GM12878 (cell line): ENCODE measurements around the gene FUS. TPM values are rescaled to one million over a fixed set of nuclear protein-coding genes. Genes with fewer than 3 reads are reported as not detected.

Source experiments
- ATAC-seq: fragments of 200-7000 bp; cut with Tn5 transposase; 3 replicates; pipeline ENCODE4 v1.9.1; 2020; ENCODE audit warnings: mild to moderate bottlenecking, moderate library complexity
- BruUV-seq: library from RNA; stranded (reverse); fragments of 400-500 nt; replicated peaks from 2 replicates; lab custom pipeline; 2021; lab: Mats Ljungman, UMichigan
- CTCF ChIA-PET: fragments of 300-600 bp; sonication (Branson Sonifier 250); formaldehyde crosslinking; extraction: SDS; loops from one replicate; lab custom pipeline; 2021; ENCODE audit warnings: inconsistent platforms; lab: Yijun Ruan, JAX
- POLR2A ChIA-PET: fragments of 350-600 bp; formaldehyde crosslinking; extraction: SDS; loops from one replicate; lab custom pipeline; 2021; ENCODE audit warnings: inconsistent platforms; lab: Charles Lee
- RAD21 ChIA-PET: fragments of 300-600 bp; sonication (Branson Sonifier 250); formaldehyde crosslinking; loops from one replicate; lab custom pipeline; 2023; ENCODE audit warnings: antibody characterized with exemption; ENCODE audit not compliant: unreplicated experiment; lab: Charles Lee
- SMC1A ChIA-PET: fragments of 300-600 bp; sonication (Branson Sonifier 250); formaldehyde crosslinking; loops from one replicate; lab custom pipeline; 2023; ENCODE audit not compliant: unreplicated experiment, uncharacterized antibody; lab: Charles Lee
- DNase-seq: peaks from one replicate; pipeline ENCODE4 v3.0.0-alpha.2; 2011; ENCODE audit warnings: low read depth, low spot score
- FAIRE-seq: peaks from 3 replicates; lab custom pipeline; 2011; peaks lifted over from hg19 to GRCh38; lab: Jason Lieb, UNC
- H2AFZ ChIP-seq: 2 replicates; pipeline ENCODE4 v1.6.0; 2011; ENCODE audit warnings: low read depth, low read length, control low read depth; ENCODE audit not compliant: control insufficient read depth
- H3K27ac ChIP-seq: 2 replicates; pipeline ENCODE4 v1.5.1; 2011; ENCODE audit warnings: control low read depth; ENCODE audit not compliant: control insufficient read depth, insufficient read depth
- H3K27me3 ChIP-seq, 2 experiments: replicated peaks in 1 of 2; 2 replicates each; pipeline versions ENCODE4 v1.6.0 to v1.6.1; 2011; ENCODE audit warnings: low read length in 1 of 2; ENCODE audit not compliant: control insufficient read depth in 2 of 2, insufficient read depth in 2 of 2
- H3K36me3 ChIP-seq, 2 experiments: 2 replicates each; pipeline ENCODE4 v1.5.1; 2011; ENCODE audit warnings: low read length in 1 of 2; ENCODE audit not compliant: control insufficient read depth in 2 of 2, insufficient read depth in 2 of 2
- H3K4me1 ChIP-seq: 2 replicates; pipeline ENCODE4 v1.6.1; 2011; ENCODE audit warnings: mild to moderate bottlenecking, low read length, moderate library complexity, mixed read lengths; ENCODE audit not compliant: control insufficient read depth, insufficient read depth
- H3K4me2 ChIP-seq: 2 replicates; pipeline ENCODE4 v1.6.0; 2011; ENCODE audit warnings: control low read depth; ENCODE audit not compliant: control insufficient read depth, insufficient read depth
- H3K4me3 ChIP-seq: fragments of 200-600 bp; sonication (generic); 2 replicates; pipeline ENCODE4 v1.5.1; 2016
- H3K79me2 ChIP-seq: 2 replicates; pipeline ENCODE4 v1.6.0; 2011; ENCODE audit warnings: low read length; ENCODE audit not compliant: control insufficient read depth, insufficient read depth
- H3K9ac ChIP-seq: 2 replicates; pipeline ENCODE4 v1.8.0; 2011; ENCODE audit warnings: low read length, control low read depth, mixed read lengths; ENCODE audit not compliant: control insufficient read depth, insufficient read depth
- H3K9me3 ChIP-seq: replicated peaks from 3 replicates; pipeline ENCODE4 v1.5.1; 2011; ENCODE audit warnings: mild to moderate bottlenecking, low read length; ENCODE audit not compliant: control insufficient read depth, insufficient read depth
- H4K20me1 ChIP-seq: 2 replicates; pipeline ENCODE4 v1.6.0; 2011; ENCODE audit not compliant: control insufficient read depth, insufficient read depth
- ASH2L ChIP-seq: fragments of 300-600, 200-600 bp; sonication (generic); IDR thresholded peaks from 2 replicates; pipeline ENCODE4 v1.6.1; 2017; ENCODE audit warnings: low read depth, mild to moderate bottlenecking, borderline replicate concordance
- CHD2 ChIP-seq: IDR thresholded peaks from 2 replicates; pipeline ENCODE4 v1.6.1; 2011; ENCODE audit warnings: low read depth, low read length, improper control_type of control experiment, borderline replicate concordance
- ETV6 ChIP-seq, 2 experiments: fragments of 450-650 bp in 1 of 2; IDR thresholded peaks in 1 of 2; conservative IDR thresholded peaks in 1 of 2; 2 replicates each; pipeline ENCODE4 v1.6.1; 2014; ENCODE audit warnings: antibody characterized with exemption in 1 of 2, borderline replicate concordance in 1 of 2, low read depth in 1 of 2, mild to moderate bottlenecking in 1 of 2, moderate library complexity in 1 of 2
- KLF5 ChIP-seq: fragments of 450-650 bp; IDR thresholded peaks from 2 replicates; pipeline ENCODE4 v1.6.1; 2014; ENCODE audit warnings: mild to moderate bottlenecking; ENCODE audit not compliant: partially characterized antibody
- PBX3 ChIP-seq: IDR thresholded peaks from 2 replicates; pipeline ENCODE4 v1.6.1; 2011; ENCODE audit warnings: mild to moderate bottlenecking, low read depth, low read length, moderate library complexity; ENCODE audit not compliant: insufficient replicate concordance
- PRDM15 ChIP-seq: fragments of 450-650 bp; formaldehyde crosslinking; IDR thresholded peaks from 2 replicates; pipeline ENCODE4 v1.4.0; 2020; ENCODE audit warnings: mild to moderate bottlenecking, moderate library complexity
- SUPT20H ChIP-seq: IDR thresholded peaks from 2 replicates; pipeline ENCODE4 v1.6.1; 2011; ENCODE audit warnings: low read depth, mild to moderate bottlenecking, low read length, moderate library complexity, borderline replicate concordance; ENCODE audit not compliant: control insufficient read depth
- ZNF622 ChIP-seq: fragments of 450-650 bp; IDR thresholded peaks from 2 replicates; pipeline ENCODE4 v1.6.1; 2017; ENCODE audit warnings: mild to moderate bottlenecking, inconsistent platforms
- ZZZ3 ChIP-seq: IDR thresholded peaks from 2 replicates; pipeline ENCODE4 v1.6.1; 2011; ENCODE audit warnings: low read depth; ENCODE audit not compliant: control insufficient read depth, insufficient read length
- WGBS: methylation state at CpG from one replicate; pipeline ENCODE4 v1.1.6; 2016; ENCODE audit warnings: low lambda C conversion rate; ENCODE audit not compliant: insufficient replicate concordance, insufficient coverage; ENCODE audit errors: missing lambda C conversion rate; 5-methylcytosine and 5-hydroxymethylcytosine counted together
- in situ Hi-C: fragments of 300-500 bp; cut with MboI; formaldehyde crosslinking; loops from 9 replicates; pipeline ENCODE4 v1.14.3; 2018; ENCODE audit warnings: mixed read lengths
- intact Hi-C: fragments of 100-400 bp; cut with micrococcal nuclease; formaldehyde crosslinking; loops from one replicate; pipeline ENCODE4 v1.14.2; 2022; ENCODE audit not compliant: unreplicated experiment
- polyA plus RNA-seq, 11 experiments: library from polyadenylated mRNA; depleted of rRNA in 4 of 11; unstranded in 6 of 11; stranded (reverse) in 5 of 11; fragments of >200 nt; fragmentation: Nextera tagmentation in 4 of 11; fragmentation: Illumina TruSeq in 1 of 11; extraction: Ambion mirVana in 4 of 11; extraction: Trizol in 1 of 11; gene quantifications; 1 replicate in 1 of 11; 2 replicates in 10 of 11; pipeline versions ENCODE4 v1.2.1 to v1.2.3, GENCODE V29; 2011 to 2016; ENCODE audit warnings: inconsistent platforms in 2 of 11, missing spikeins in 2 of 11, low read depth in 1 of 11
- total RNA-seq, 4 experiments: library from RNA; depleted of rRNA in 3 of 4; stranded (reverse); fragments of >200 nt in 3 of 4; fragmentation: Illumina TruSeq in 1 of 4; extraction: Trizol in 1 of 4; gene quantifications; 2 replicates each; pipeline versions ENCODE4 v1.2.1 to v1.2.3, GENCODE V29; 2013 to 2021
- TF ChIP-seq, protein P1 (sequence below): fragments of 450-650 bp; IDR thresholded peaks from 2 replicates; pipeline ENCODE4 v1.6.1; 2018; ENCODE audit warnings: borderline replicate concordance, mild to moderate bottlenecking; ENCODE audit not compliant: partially characterized antibody
- TF ChIP-seq, protein P2 (sequence below): fragments of 450-650 bp; IDR thresholded peaks from 2 replicates; pipeline ENCODE4 v1.6.1; 2017; ENCODE audit warnings: mild to moderate bottlenecking, moderate library complexity

Gene FUS
- total and polyA plus RNA-seq, 10 of the 15 experiments (the other 5 are each of a cell fraction or from before 2014, with no cell fraction given) = 46.8 to 521 (median 347) TPM

DNA sequence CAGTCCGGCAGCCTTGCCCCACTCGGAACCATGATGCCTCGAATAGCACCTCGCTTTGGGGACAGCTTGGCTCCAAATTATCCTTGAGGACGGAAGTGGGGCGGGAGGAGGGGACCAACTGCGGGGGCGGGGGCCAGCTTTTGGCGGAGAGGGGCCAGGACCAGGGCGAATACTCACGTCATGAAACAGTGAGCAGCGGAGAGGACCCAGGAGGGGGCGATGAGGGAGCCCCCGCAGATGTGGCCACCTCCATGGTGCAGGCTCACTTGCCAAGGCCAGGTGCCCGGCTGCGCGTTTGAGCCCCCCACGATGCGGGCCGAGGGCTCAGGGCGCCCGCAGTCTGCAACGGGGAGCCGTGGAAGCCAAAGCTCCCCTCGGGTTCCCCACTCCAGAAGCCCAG lies 31.0 kb upstream of the FUS start:
- POLR2A ChIA-PET = interaction anchor here (0.6 kb wide), 1 partner anchor 24 kb away, joined by 3 read pairs; no protein-coding TSS in a partner anchor
- CTCF ChIA-PET = no interaction called here
- ATAC-seq = no peak
- Histone ChIP-seq H2AFZ (no peak overlapping the region), H4K20me1 (peaks cover 3% of the 10 kb centered on the region; the same call in 1 of the 2 replicates), H3K4me2 (no peak overlapping the region), H3K27ac (no peak overlapping the region), H3K9ac (no peak overlapping the region), H3K79me2 (no peaks in the 10 kb centered on the region), H3K4me1 (no peaks in the 10 kb centered on the region), H3K4me3 (no peak overlapping the region), H3K36me3 (no peaks in the 10 kb centered on the region), H3K9me3 (no peaks in the 10 kb centered on the region), H3K27me3 (no peaks in the 10 kb centered on the region)
- SMC1A ChIA-PET = no interaction called here
- in situ Hi-C loops = loop anchor here (10.0 kb wide), 1 partner anchor 726 kb away; the partner anchor contains the start of gene ZNF267
- no TSS peak for BruUV-seq
- WGBS = 75% methylated on average over 22 of the region's 25 CpGs
- no peak for FAIRE-seq
- RAD21 ChIA-PET = no interaction called here
- intact Hi-C loops = no loop called here
- DNase-seq = no peak
- TF ChIP-seq ZZZ3 (no peak), KLF5 (no peak), SUPT20H (no peak), ZNF622 (no peak), PBX3 (no peak), PRDM15 (CRISPR knock-in tag) (no peak), ETV6 (conservative IDR thresholded peaks at IDR 0.05 in 1 of 2, IDR thresholded peaks at IDR 0.05 in 1 of 2; ENCODE audit: borderline replicate concordance in 1 of 2, low read depth in 1 of 2) (no peak), CHD2 (no peak), ASH2L (no peak)
- TF ChIP-seq, protein P1, sequence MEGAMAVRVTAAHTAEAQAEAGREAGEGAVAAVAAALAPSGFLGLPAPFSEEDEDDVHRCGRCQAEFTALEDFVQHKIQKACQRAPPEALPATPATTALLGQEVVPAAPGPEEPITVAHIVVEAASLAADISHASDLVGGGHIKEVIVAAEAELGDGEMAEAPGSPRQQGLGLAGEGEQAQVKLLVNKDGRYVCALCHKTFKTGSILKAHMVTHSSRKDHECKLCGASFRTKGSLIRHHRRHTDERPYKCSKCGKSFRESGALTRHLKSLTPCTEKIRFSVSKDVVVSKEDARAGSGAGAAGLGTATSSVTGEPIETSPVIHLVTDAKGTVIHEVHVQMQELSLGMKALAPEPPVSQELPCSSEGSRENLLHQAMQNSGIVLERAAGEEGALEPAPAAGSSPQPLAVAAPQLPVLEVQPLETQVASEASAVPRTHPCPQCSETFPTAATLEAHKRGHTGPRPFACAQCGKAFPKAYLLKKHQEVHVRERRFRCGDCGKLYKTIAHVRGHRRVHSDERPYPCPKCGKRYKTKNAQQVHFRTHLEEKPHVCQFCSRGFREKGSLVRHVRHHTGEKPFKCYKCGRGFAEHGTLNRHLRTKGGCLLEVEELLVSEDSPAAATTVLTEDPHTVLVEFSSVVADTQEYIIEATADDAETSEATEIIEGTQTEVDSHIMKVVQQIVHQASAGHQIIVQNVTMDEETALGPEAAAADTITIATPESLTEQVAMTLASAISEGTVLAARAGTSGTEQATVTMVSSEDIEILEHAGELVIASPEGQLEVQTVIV = no peak
- TF ChIP-seq, protein P2, sequence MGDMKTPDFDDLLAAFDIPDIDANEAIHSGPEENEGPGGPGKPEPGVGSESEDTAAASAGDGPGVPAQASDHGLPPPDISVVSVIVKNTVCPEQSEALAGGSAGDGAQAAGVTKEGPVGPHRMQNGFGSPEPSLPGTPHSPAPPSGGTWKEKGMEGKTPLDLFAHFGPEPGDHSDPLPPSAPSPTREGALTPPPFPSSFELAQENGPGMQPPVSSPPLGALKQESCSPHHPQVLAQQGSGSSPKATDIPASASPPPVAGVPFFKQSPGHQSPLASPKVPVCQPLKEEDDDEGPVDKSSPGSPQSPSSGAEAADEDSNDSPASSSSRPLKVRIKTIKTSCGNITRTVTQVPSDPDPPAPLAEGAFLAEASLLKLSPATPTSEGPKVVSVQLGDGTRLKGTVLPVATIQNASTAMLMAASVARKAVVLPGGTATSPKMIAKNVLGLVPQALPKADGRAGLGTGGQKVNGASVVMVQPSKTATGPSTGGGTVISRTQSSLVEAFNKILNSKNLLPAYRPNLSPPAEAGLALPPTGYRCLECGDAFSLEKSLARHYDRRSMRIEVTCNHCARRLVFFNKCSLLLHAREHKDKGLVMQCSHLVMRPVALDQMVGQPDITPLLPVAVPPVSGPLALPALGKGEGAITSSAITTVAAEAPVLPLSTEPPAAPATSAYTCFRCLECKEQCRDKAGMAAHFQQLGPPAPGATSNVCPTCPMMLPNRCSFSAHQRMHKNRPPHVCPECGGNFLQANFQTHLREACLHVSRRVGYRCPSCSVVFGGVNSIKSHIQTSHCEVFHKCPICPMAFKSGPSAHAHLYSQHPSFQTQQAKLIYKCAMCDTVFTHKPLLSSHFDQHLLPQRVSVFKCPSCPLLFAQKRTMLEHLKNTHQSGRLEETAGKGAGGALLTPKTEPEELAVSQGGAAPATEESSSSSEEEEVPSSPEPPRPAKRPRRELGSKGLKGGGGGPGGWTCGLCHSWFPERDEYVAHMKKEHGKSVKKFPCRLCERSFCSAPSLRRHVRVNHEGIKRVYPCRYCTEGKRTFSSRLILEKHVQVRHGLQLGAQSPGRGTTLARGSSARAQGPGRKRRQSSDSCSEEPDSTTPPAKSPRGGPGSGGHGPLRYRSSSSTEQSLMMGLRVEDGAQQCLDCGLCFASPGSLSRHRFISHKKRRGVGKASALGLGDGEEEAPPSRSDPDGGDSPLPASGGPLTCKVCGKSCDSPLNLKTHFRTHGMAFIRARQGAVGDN = no peak
